NB4 (cell line): ENCODE data around the gene SRC.

Experiments
- MAX ChIP-seq: IDR thresholded peaks from 2 replicates; pipeline ENCODE4 v1.6.1; 2011; ENCODE audit warnings: low read depth, low read length
- POLR2A ChIP-seq: IDR thresholded peaks from 2 replicates; pipeline ENCODE4 v1.6.1; 2011; ENCODE audit warnings: mild to moderate bottlenecking; ENCODE audit not compliant: insufficient read length; ENCODE audit errors: extremely low read depth
- TF ChIP-seq, protein P1 (sequence below): IDR thresholded peaks from one replicate; pipeline ENCODE4 v1.5.1; 2012; ENCODE audit warnings: low read depth, low read length

DNA sequence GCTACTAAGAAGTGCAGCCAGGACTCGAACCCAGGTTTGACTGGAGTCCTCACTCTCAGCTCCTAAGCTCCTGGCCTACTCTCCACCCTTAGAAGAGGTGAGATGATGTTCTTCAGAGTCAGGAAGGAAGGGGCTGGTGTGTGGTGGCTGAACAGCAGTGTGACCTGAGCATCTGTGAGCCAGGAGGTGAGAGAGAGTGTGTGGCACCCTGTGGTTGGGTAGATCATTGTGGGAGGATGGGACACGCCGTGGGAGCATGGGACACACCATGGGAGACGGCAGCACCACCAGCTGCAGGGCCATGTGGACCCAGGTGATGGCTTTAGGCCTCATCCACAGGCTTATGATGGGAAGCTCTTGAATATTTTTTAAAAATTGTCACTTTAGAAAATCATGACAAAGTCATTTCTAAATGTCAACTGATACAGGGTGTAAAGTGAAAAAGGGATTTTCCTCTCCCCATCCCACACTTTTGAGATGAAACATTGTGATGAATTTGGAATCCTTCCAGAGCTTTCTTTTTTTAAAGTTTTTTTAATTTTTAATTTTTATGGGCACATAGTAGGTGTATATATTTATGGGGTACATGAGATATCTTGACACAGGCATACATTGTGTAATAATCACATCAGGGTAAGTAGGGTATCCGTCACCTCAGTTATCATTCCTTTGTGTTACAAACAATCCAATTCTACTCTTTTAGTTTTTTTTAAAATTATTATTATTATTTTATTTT lies 31.6 kb downstream of the SRC start:
- TF ChIP-seq, protein P1, sequence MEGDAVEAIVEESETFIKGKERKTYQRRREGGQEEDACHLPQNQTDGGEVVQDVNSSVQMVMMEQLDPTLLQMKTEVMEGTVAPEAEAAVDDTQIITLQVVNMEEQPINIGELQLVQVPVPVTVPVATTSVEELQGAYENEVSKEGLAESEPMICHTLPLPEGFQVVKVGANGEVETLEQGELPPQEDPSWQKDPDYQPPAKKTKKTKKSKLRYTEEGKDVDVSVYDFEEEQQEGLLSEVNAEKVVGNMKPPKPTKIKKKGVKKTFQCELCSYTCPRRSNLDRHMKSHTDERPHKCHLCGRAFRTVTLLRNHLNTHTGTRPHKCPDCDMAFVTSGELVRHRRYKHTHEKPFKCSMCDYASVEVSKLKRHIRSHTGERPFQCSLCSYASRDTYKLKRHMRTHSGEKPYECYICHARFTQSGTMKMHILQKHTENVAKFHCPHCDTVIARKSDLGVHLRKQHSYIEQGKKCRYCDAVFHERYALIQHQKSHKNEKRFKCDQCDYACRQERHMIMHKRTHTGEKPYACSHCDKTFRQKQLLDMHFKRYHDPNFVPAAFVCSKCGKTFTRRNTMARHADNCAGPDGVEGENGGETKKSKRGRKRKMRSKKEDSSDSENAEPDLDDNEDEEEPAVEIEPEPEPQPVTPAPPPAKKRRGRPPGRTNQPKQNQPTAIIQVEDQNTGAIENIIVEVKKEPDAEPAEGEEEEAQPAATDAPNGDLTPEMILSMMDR, result no peak
- TF ChIP-seq POLR2A (no peak), MAX (no peak)
